Measurements from ENCODE around the gene ZMYND15. TPM values are rescaled to one million over a fixed set of nuclear protein-coding genes. Genes with fewer than 3 reads are reported as not detected.

The ZMYND15 gene
- polyA plus RNA-seq, 1 donor (not counting 4 experiments of a cell fraction or from before 2014, with no cell fraction given) = 0.25 TPM

DNA sequence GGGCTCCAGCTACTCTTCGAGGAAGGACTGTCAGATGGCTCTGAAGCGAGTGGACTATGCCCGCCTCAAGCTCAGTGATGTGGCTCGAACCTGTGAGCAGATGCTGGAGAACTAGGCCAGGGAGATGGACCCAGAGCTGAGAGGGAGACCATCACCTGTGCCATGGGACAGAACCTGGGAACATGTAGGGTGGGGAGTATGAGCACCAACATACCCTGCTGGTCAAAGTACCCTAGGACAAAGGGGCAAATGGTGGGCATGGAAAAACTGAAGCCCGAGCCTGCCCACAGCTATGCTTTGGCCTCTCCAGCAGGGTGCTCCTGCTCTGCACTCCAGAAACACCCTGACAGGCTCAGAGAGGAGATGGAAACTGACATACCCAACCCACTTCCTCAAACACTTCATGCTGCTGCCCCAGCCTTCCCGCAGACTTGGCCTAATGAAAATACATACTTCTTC lies 6.5 kb upstream of the ZMYND15 start:
- Histone ChIP-seq H3K4me1 (ENCODE audit: control insufficient read depth, extremely low read depth, insufficient read depth, low read length) (peaks cover 7% of the 10 kb centered on the region), H3K27me3 (ENCODE audit: control insufficient read depth, extremely low read depth, insufficient read depth, low read length) (no peaks in the 10 kb centered on the region), H3K9me3 (ENCODE audit: control insufficient read depth, low read depth, low read length) (no peaks in the 10 kb centered on the region), H3K36me3 (ENCODE audit: control insufficient read depth in 2 of 2, extremely low read depth in 1 of 2, insufficient read depth in 2 of 2, low read length in 2 of 2) (peaks cover 0 to 2% of the 10 kb centered on the region in 2 experiments), H3K9me1 (ENCODE audit: control insufficient read depth, extremely low read depth, insufficient read depth, low read length) (no peaks in the 10 kb centered on the region), H3K79me2 (ENCODE audit: control insufficient read depth, insufficient read depth, low read length) (no peaks in the 10 kb centered on the region), H2AFZ (ENCODE audit: control insufficient read depth, low read length) (no peak overlapping the region), H3K9ac (ENCODE audit: control insufficient read depth, extremely low read depth, insufficient read depth, low read length) (no peak overlapping the region), H3K4me3 (ENCODE audit: control insufficient read depth in 2 of 3, extremely low read depth in 1 of 3, insufficient read depth in 2 of 3, low read depth in 1 of 3, low read length in 3 of 3) (no peak overlapping the region), H3K4me2 (ENCODE audit: control insufficient read depth, extremely low read depth, insufficient read depth, low read depth, low read length) (no peak overlapping the region), H3K27ac (ENCODE audit: control insufficient read depth, insufficient read depth, low read length) (no peak overlapping the region), H4K20me1 (ENCODE audit: control insufficient read depth, extremely low read depth, insufficient read depth, low read length) (no peaks in the 10 kb centered on the region)
- no peak for DNase-seq (ENCODE audit: low read depth, low spot score)
- dilution Hi-C loops (cut with MboI; ENCODE audit: extremely low pct_ligation_motif_present, low sequenced_read_pairs) = no loop called here
- FAIRE-seq = no peak
- TF ChIP-seq, protein P1, sequence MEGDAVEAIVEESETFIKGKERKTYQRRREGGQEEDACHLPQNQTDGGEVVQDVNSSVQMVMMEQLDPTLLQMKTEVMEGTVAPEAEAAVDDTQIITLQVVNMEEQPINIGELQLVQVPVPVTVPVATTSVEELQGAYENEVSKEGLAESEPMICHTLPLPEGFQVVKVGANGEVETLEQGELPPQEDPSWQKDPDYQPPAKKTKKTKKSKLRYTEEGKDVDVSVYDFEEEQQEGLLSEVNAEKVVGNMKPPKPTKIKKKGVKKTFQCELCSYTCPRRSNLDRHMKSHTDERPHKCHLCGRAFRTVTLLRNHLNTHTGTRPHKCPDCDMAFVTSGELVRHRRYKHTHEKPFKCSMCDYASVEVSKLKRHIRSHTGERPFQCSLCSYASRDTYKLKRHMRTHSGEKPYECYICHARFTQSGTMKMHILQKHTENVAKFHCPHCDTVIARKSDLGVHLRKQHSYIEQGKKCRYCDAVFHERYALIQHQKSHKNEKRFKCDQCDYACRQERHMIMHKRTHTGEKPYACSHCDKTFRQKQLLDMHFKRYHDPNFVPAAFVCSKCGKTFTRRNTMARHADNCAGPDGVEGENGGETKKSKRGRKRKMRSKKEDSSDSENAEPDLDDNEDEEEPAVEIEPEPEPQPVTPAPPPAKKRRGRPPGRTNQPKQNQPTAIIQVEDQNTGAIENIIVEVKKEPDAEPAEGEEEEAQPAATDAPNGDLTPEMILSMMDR (optimal IDR thresholded peaks at IDR 0.05 in 1 of 3, IDR thresholded peaks at IDR 0.05 in 1 of 3, conservative IDR thresholded peaks at IDR 0.05 in 1 of 3; ENCODE audit: extremely low read depth in 1 of 3, insufficient read depth in 2 of 3, low read length in 3 of 3) = peak; percentile 9 to 28 (median 9)
- TF ChIP-seq EZH2 (IDR thresholded peaks at IDR 0.05; ENCODE audit: low read length) = no peak

DNA sequence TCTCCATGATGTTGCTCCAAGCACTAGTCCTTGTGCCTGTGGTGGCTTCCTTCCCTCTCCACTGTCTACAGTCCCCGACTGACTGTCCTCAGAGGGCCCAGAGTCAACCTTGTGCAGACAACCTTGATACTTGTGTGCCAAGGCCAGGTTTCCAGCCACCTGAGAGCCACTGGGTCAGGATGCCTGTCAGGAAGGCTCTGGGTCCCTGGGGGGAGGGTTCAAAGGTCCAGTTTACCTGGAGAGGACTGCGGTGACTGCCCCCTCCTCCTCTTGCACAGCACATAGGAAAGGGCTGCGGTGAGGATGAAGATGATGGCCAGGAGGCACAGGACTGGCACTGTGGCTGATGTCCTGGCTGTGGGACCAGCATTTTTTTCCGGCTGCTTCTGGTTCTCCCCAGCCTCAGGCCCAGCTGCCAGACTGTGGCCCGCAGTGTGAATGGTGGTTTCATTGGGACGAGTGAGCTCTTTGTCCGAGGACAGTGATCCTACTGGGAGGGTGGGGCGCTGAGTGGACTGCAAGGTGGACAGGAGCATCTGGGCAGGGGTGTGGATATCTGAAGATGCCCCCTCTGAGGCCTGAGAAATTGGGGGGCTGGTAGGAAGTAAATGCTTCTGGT lies 4.7 kb upstream of the ZMYND15 start:
- no peaks in the 10 kb centered on the region for H4K20me1 ChIP-seq (ENCODE audit: control insufficient read depth, extremely low read depth, insufficient read depth, low read length)
- FAIRE-seq (no peak), DNase-seq (ENCODE audit: low read depth, low spot score) (no peak)
- no peak overlapping the region for H3K4me2 ChIP-seq (ENCODE audit: control insufficient read depth, extremely low read depth, insufficient read depth, low read depth, low read length)
- dilution Hi-C loops (cut with MboI; ENCODE audit: extremely low pct_ligation_motif_present, low sequenced_read_pairs) = no loop called here
- H3K4me3 ChIP-seq (ENCODE audit: control insufficient read depth in 2 of 3, extremely low read depth in 1 of 3, insufficient read depth in 2 of 3, low read depth in 1 of 3, low read length in 3 of 3) = no peak overlapping the region
- no peaks in the 10 kb centered on the region for H3K9me3 ChIP-seq (ENCODE audit: control insufficient read depth, low read depth, low read length)
- H2AFZ ChIP-seq (ENCODE audit: control insufficient read depth, low read length) = no peak overlapping the region
- no peaks in the 10 kb centered on the region for H3K79me2 ChIP-seq (ENCODE audit: control insufficient read depth, insufficient read depth, low read length)
- no peak overlapping the region for H3K27ac ChIP-seq (ENCODE audit: control insufficient read depth, insufficient read depth, low read length)
- H3K27me3 ChIP-seq (ENCODE audit: control insufficient read depth, extremely low read depth, insufficient read depth, low read length) = peaks cover 2% of the 10 kb centered on the region
- no peak overlapping the region for H3K9ac ChIP-seq (ENCODE audit: control insufficient read depth, extremely low read depth, insufficient read depth, low read length)
- H3K9me1 ChIP-seq (ENCODE audit: control insufficient read depth, extremely low read depth, insufficient read depth, low read length) = peaks cover 2% of the 10 kb centered on the region
- TF ChIP-seq, protein P1 (optimal IDR thresholded peaks at IDR 0.05 in 1 of 3, IDR thresholded peaks at IDR 0.05 in 1 of 3, conservative IDR thresholded peaks at IDR 0.05 in 1 of 3; ENCODE audit: extremely low read depth in 1 of 3, insufficient read depth in 2 of 3, low read length in 3 of 3) = no peak
- TF ChIP-seq EZH2 (IDR thresholded peaks at IDR 0.05; ENCODE audit: low read length) = no peak
- H3K4me1 ChIP-seq (ENCODE audit: control insufficient read depth, extremely low read depth, insufficient read depth, low read length) = peaks cover 17% of the 10 kb centered on the region
- H3K36me3 ChIP-seq (ENCODE audit: control insufficient read depth in 2 of 2, extremely low read depth in 1 of 2, insufficient read depth in 2 of 2, low read length in 2 of 2) = peaks cover 0 to 2% of the 10 kb centered on the region in 2 experiments

Data from keratinocyte (primary cell).